ENCODE measurements around the gene MYO1E.

GRCh38 chr15:59094077-59094476, 278.6 kb downstream of the MYO1E start:
- TF ChIP-seq EZH2phosphoT487 (conservative IDR thresholded peaks at IDR 0.05; ENCODE audit: low read length), result no peak
- TF ChIP-seq, protein P1, sequence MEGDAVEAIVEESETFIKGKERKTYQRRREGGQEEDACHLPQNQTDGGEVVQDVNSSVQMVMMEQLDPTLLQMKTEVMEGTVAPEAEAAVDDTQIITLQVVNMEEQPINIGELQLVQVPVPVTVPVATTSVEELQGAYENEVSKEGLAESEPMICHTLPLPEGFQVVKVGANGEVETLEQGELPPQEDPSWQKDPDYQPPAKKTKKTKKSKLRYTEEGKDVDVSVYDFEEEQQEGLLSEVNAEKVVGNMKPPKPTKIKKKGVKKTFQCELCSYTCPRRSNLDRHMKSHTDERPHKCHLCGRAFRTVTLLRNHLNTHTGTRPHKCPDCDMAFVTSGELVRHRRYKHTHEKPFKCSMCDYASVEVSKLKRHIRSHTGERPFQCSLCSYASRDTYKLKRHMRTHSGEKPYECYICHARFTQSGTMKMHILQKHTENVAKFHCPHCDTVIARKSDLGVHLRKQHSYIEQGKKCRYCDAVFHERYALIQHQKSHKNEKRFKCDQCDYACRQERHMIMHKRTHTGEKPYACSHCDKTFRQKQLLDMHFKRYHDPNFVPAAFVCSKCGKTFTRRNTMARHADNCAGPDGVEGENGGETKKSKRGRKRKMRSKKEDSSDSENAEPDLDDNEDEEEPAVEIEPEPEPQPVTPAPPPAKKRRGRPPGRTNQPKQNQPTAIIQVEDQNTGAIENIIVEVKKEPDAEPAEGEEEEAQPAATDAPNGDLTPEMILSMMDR (IDR thresholded peaks at IDR 0.05; ENCODE audit: insufficient read depth, low read length, poor library complexity, severe bottlenecking), result no peak
